Uterus (tissue), 4 donors: ENCODE measurements around the gene PSMD13. TPM values are rescaled to one million over a fixed set of nuclear protein-coding genes. Genes with fewer than 3 reads are reported as not detected.

Experiments used
- DNase-seq, 2 donors: peaks; one replicate each; pipeline ENCODE4 v3.0.0-alpha.2; 2019 to 2020
- H3K27ac ChIP-seq, 2 donors: fragments of 200-600 bp; sonication (generic); 1 replicate in 1 of 2; 2 replicates in 1 of 2; pipeline ENCODE4 v1.5.1; 2016 to 2018
- H3K27me3 ChIP-seq, 2 donors: fragments of 200-600 bp; sonication (generic); one replicate each; pipeline ENCODE4 v1.5.1; 2018 to 2019; ENCODE audit warnings: control low read depth in 1 of 2
- H3K36me3 ChIP-seq, 2 donors: fragments of 200-600 bp; sonication (generic); one replicate each; pipeline ENCODE4 v1.5.1; 2019; ENCODE audit warnings: control low read depth in 1 of 2
- H3K4me1 ChIP-seq, 2 donors: fragments of 200-600 bp; sonication (generic); one replicate each; pipeline ENCODE4 v1.5.1; 2018 to 2019; ENCODE audit warnings: control low read depth in 1 of 2
- H3K4me3 ChIP-seq, 2 donors: fragments of 200-600 bp; sonication (generic); 1 replicate in 1 of 2; 2 replicates in 1 of 2; pipeline ENCODE4 v1.5.1; 2018 to 2019; ENCODE audit warnings: mild to moderate bottlenecking in 1 of 2
- H3K9me3 ChIP-seq, 2 donors: fragments of 200-600 bp; sonication (generic); one replicate each; pipeline ENCODE4 v1.5.1; 2019; ENCODE audit warnings: control low read depth in 1 of 2
- CTCF ChIP-seq, 4 experiments: fragments of 200-600 bp in 2 of 4; fragments of 450-650 bp in 2 of 4; sonication (generic) in 2 of 4; IDR thresholded peaks; one replicate each; pipeline ENCODE4 v1.5.1; 2016 to 2019; ENCODE audit warnings: antibody characterized with exemption in 4 of 4, mild to moderate bottlenecking in 2 of 4, moderate library complexity in 1 of 4
- POLR2A ChIP-seq, 2 donors: fragments of 450-650 bp; IDR thresholded peaks; one replicate each; pipeline ENCODE4 v1.6.1; 2016; ENCODE audit warnings: antibody characterized with exemption in 2 of 2, mild to moderate bottlenecking in 1 of 2, moderate library complexity in 1 of 2
- intact Hi-C: fragments of 100-400 bp; cut with DNase I; formaldehyde crosslinking; loops from one replicate; pipeline ENCODE4 v1.15.1; 2023; ENCODE audit warnings: low total_unique reads
- total RNA-seq, 4 donors: library from RNA; depleted of rRNA in 3 of 4; stranded (reverse); fragments of >200 nt in 3 of 4; gene quantifications; one replicate each; pipeline versions ENCODE4 v1.1.0 to v1.2.4, GENCODE V29; 2014 to 2023
- donor health status: DM: yes; HTN: yes; CAD: no.

The PSMD13 gene
- total RNA-seq, 4 donors from 2014 or later, result 17.9 to 94.3 (median 78.2) TPM

- intact Hi-C loops, result loop anchor here (5.0 kb wide), 1 partner anchor 73 kb away; the partner anchor contains the start of gene B4GALNT4
Observed at GRCh38 chr11:294780-295179, 58.0 kb downstream of the PSMD13 start.

GRCh38 chr11:295351-296170, 58.8 kb downstream of the PSMD13 start:
- H3K4me3 ChIP-seq, result no peak overlapping the region
- TF ChIP-seq CTCF (IDR thresholded peaks at IDR 0.05) (no peak), POLR2A (IDR thresholded peaks at IDR 0.05) (no peak)
- H3K36me3 ChIP-seq, result no peaks in the 10 kb centered on the region
- H3K9me3 ChIP-seq, result no peaks in the 10 kb centered on the region
- H3K27ac ChIP-seq, result no peak overlapping the region
- no peaks in the 10 kb centered on the region for H3K4me1 ChIP-seq
- no peak for DNase-seq
- peaks cover 0 to 5% of the 10 kb centered on the region in 2 donors for H3K27me3 ChIP-seq
- intact Hi-C loops, result no loop called here

More at GRCh38 chr11:294780-295179, 58.0 kb downstream of the PSMD13 start:
- no peak for TF ChIP-seq CTCF (IDR thresholded peaks at IDR 0.05)
- TF ChIP-seq POLR2A (IDR thresholded peaks at IDR 0.05), result no peak
- peak in 1 of 2 donors; percentile 16 for DNase-seq
- H3K27me3 ChIP-seq, result peaks cover 0 to 5% of the 10 kb centered on the region in 2 donors
- H3K36me3 ChIP-seq, result no peaks in the 10 kb centered on the region
- no peak overlapping the region for H3K4me3 ChIP-seq
- no peaks in the 10 kb centered on the region for H3K4me1 ChIP-seq
- H3K9me3 ChIP-seq, result no peaks in the 10 kb centered on the region
- no peak overlapping the region for H3K27ac ChIP-seq

- no peak overlapping the region for H3K4me3 ChIP-seq
- no peaks in the 10 kb centered on the region for H3K9me3 ChIP-seq
- peaks cover 0 to 5% of the 10 kb centered on the region in 2 donors for H3K27me3 ChIP-seq
- no peaks in the 10 kb centered on the region for H3K4me1 ChIP-seq
- TF ChIP-seq CTCF (IDR thresholded peaks at IDR 0.05) (no peak), POLR2A (IDR thresholded peaks at IDR 0.05) (no peak)
- intact Hi-C loops, result no loop called here
- DNase-seq, result peak in 1 of 2 donors; percentile 8
- no peaks in the 10 kb centered on the region for H3K36me3 ChIP-seq
- H3K27ac ChIP-seq, result no peak overlapping the region
Observed at GRCh38 chr11:296171-297050, 59.6 kb downstream of the PSMD13 start.

- Histone ChIP-seq H3K9me3 (no peaks in the 10 kb centered on the region), H3K4me1 (no peaks in the 10 kb centered on the region), H3K4me3 (no peak overlapping the region), H3K36me3 (no peaks in the 10 kb centered on the region), H3K27me3 (peaks cover 0 to 5% of the 10 kb centered on the region in 2 donors), H3K27ac (no peak overlapping the region)
- TF ChIP-seq CTCF (IDR thresholded peaks at IDR 0.05) (no peak), POLR2A (IDR thresholded peaks at IDR 0.05) (no peak)
- peak in 1 of 2 donors; percentile 13 for DNase-seq
- intact Hi-C loops, result no loop called here
Observed at GRCh38 chr11:297051-297585, 60.3 kb downstream of the PSMD13 start.
